ENCODE data around the gene ZC3HAV1.

DNA sequence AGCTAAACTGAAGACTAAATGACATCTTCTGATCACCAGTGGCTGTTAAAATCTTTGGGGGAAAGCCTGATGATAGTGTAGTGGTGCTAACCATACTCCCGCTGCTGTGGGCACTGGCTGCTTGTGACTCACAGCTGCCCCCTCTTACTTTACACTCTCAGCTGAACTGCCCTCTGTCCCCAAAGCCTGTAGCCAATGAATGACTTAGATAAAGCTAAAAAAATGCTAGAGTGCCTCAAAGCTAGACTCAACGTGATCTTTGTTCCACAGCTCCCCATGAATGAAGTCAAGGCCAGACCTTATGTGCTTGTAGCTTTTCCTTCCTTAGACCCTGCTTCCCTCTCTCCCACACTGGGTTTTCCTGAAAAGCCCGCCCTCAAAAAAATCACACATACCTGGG is 80.2 kb downstream of the ZC3HAV1 start:
- TF ChIP-seq, protein P1, sequence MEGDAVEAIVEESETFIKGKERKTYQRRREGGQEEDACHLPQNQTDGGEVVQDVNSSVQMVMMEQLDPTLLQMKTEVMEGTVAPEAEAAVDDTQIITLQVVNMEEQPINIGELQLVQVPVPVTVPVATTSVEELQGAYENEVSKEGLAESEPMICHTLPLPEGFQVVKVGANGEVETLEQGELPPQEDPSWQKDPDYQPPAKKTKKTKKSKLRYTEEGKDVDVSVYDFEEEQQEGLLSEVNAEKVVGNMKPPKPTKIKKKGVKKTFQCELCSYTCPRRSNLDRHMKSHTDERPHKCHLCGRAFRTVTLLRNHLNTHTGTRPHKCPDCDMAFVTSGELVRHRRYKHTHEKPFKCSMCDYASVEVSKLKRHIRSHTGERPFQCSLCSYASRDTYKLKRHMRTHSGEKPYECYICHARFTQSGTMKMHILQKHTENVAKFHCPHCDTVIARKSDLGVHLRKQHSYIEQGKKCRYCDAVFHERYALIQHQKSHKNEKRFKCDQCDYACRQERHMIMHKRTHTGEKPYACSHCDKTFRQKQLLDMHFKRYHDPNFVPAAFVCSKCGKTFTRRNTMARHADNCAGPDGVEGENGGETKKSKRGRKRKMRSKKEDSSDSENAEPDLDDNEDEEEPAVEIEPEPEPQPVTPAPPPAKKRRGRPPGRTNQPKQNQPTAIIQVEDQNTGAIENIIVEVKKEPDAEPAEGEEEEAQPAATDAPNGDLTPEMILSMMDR (IDR thresholded peaks at IDR 0.05; ENCODE audit: low read length), result no peak
- no peak for TF ChIP-seq EZH2 (IDR thresholded peaks at IDR 0.05; ENCODE audit: borderline replicate concordance, low read length)

Data from OCI-LY1 (cell line).